Osteocyte (in vitro differentiated cells): ENCODE measurements around the gene SYNE1. TPM values are rescaled to one million over a fixed set of nuclear protein-coding genes. Genes with fewer than 3 reads are reported as not detected.

Source experiments
- DNase-seq: peaks from one replicate; pipeline ENCODE4 v3.0.0; 2021; ENCODE audit warnings: mixed read lengths; ENCODE audit not compliant: unreplicated experiment; ENCODE audit errors: extremely low spot score
- H3K27ac Mint-ChIP-seq: one replicate; pipeline ENCODE4 v1.8.0; 2021; ENCODE audit warnings: mild to moderate bottlenecking, mixed read lengths; ENCODE audit not compliant: unreplicated experiment
- H3K27me3 Mint-ChIP-seq: one replicate; pipeline ENCODE4 v1.8.0; 2021; ENCODE audit warnings: mixed read lengths; ENCODE audit not compliant: unreplicated experiment
- H3K36me3 Mint-ChIP-seq: one replicate; pipeline ENCODE4 v1.8.0; 2021; ENCODE audit warnings: mixed read lengths; ENCODE audit not compliant: unreplicated experiment
- H3K4me1 Mint-ChIP-seq: one replicate; pipeline ENCODE4 v1.8.0; 2021; ENCODE audit warnings: mixed read lengths; ENCODE audit not compliant: unreplicated experiment
- H3K4me3 Mint-ChIP-seq: one replicate; pipeline ENCODE4 v1.8.0; 2021; ENCODE audit warnings: mild to moderate bottlenecking, moderate library complexity, mixed read lengths; ENCODE audit not compliant: unreplicated experiment
- H3K9me3 Mint-ChIP-seq: one replicate; pipeline ENCODE4 v1.8.0; 2021; ENCODE audit warnings: mixed read lengths; ENCODE audit not compliant: unreplicated experiment
- CTCF ChIP-seq: fragments of 200-600 bp; sonication (generic); IDR thresholded peaks from 2 replicates; pipeline ENCODE4 v1.5.0; 2021; ENCODE audit warnings: antibody characterized with exemption, mild to moderate bottlenecking, moderate library complexity
- total RNA-seq: library from RNA; stranded (reverse); gene quantifications from 2 replicates; pipeline ENCODE4 v1.2.1, GENCODE V29; 2021

The SYNE1 gene
- total RNA-seq, 1 donor from 2014 or later, result 130 TPM

GRCh38 chr6:152576525-152576924, 60.6 kb downstream of the SYNE1 start:
- no peaks in the 10 kb centered on the region for H3K36me3 Mint-ChIP-seq
- peaks cover 3% of the 10 kb centered on the region for H3K27me3 Mint-ChIP-seq
- DNase-seq, result no peak
- no peak overlapping the region for H3K4me3 Mint-ChIP-seq
- H3K27ac Mint-ChIP-seq, result no peak overlapping the region
- H3K4me1 Mint-ChIP-seq, result no peaks in the 10 kb centered on the region
- no peak for TF ChIP-seq CTCF
- H3K9me3 Mint-ChIP-seq, result no peaks in the 10 kb centered on the region

- no peak overlapping the region for H3K27ac Mint-ChIP-seq
- H3K36me3 Mint-ChIP-seq, result no peaks in the 10 kb centered on the region
- no peak for TF ChIP-seq CTCF
- no peaks in the 10 kb centered on the region for H3K4me1 Mint-ChIP-seq
- no peak for DNase-seq
- no peak overlapping the region for H3K4me3 Mint-ChIP-seq
- no peaks in the 10 kb centered on the region for H3K9me3 Mint-ChIP-seq
- H3K27me3 Mint-ChIP-seq, result peaks cover 6% of the 10 kb centered on the region
Observed at GRCh38 chr6:152575621-152576150, 61.5 kb downstream of the SYNE1 start.

GRCh38 chr6:152575161-152575560, 62.0 kb downstream of the SYNE1 start:
- no peaks in the 10 kb centered on the region for H3K9me3 Mint-ChIP-seq

GRCh38 chr6:152573762-152574161, 63.4 kb downstream of the SYNE1 start:
- Mint-ChIP-seq H3K27me3 (peaks cover 12% of the 10 kb centered on the region), H3K27ac (no peak overlapping the region), H3K4me3 (no peak overlapping the region), H3K36me3 (no peaks in the 10 kb centered on the region), H3K9me3 (no peaks in the 10 kb centered on the region), H3K4me1 (no peaks in the 10 kb centered on the region)
- no peak for TF ChIP-seq CTCF
- DNase-seq, result no peak

More at GRCh38 chr6:152575161-152575560, 62.0 kb downstream of the SYNE1 start:
- Mint-ChIP-seq H3K4me3 (no peak overlapping the region), H3K4me1 (no peaks in the 10 kb centered on the region), H3K27ac (no peak overlapping the region), H3K27me3 (peaks cover 10% of the 10 kb centered on the region), H3K36me3 (no peaks in the 10 kb centered on the region)
- DNase-seq, result no peak
- TF ChIP-seq CTCF, result no peak

GRCh38 chr6:152572338-152573088, 64.6 kb downstream of the SYNE1 start:
- Mint-ChIP-seq H3K27ac (no peak overlapping the region), H3K4me1 (no peaks in the 10 kb centered on the region), H3K9me3 (no peaks in the 10 kb centered on the region), H3K36me3 (no peaks in the 10 kb centered on the region), H3K4me3 (no peak overlapping the region), H3K27me3 (peaks cover 12% of the 10 kb centered on the region)
- TF ChIP-seq CTCF, result no peak
- no peak for DNase-seq
